Thymus (tissue), 14 donors: ENCODE data around the gene APBB2. TPM values are rescaled to one million over a fixed set of nuclear protein-coding genes. Genes with fewer than 3 reads are reported as not detected.

Experiments used
- DNase-seq, 9 donors: peaks; one replicate each; pipeline ENCODE4 v3.0.0-alpha.2; 2013; ENCODE audit warnings: low spot score in 9 of 9, low read depth in 6 of 9, missing footprints in 1 of 9
- H3K27ac ChIP-seq, 2 donors: one replicate each; pipeline ENCODE4 v1.5.1; 2013; ENCODE audit warnings: control low read depth in 1 of 2, low read depth in 1 of 2, low read length in 1 of 2, mild to moderate bottlenecking in 1 of 2, moderate library complexity in 1 of 2
- H3K27me3 ChIP-seq, 2 donors: one replicate each; pipeline ENCODE4 v1.5.1; 2013; ENCODE audit warnings: low read length in 1 of 2; ENCODE audit not compliant: control insufficient read depth in 2 of 2, insufficient read depth in 1 of 2
- H3K36me3 ChIP-seq, 2 donors: one replicate each; pipeline ENCODE4 v1.5.1; 2013; ENCODE audit warnings: low read length in 1 of 2, mild to moderate bottlenecking in 1 of 2, moderate library complexity in 1 of 2; ENCODE audit not compliant: control insufficient read depth in 2 of 2, insufficient read depth in 2 of 2
- H3K4me1 ChIP-seq, 2 donors: one replicate each; pipeline ENCODE4 v1.5.1; 2013; ENCODE audit warnings: low read length in 2 of 2; ENCODE audit not compliant: control insufficient read depth in 2 of 2, insufficient read depth in 2 of 2
- H3K4me3 ChIP-seq, 2 donors: one replicate each; pipeline ENCODE4 v1.5.1; 2013; ENCODE audit warnings: low read length in 2 of 2, control low read depth in 1 of 2, mild to moderate bottlenecking in 1 of 2
- H3K9me3 ChIP-seq, 2 donors: one replicate each; pipeline ENCODE4 v1.5.1; 2013; ENCODE audit warnings: low read length in 1 of 2, mild to moderate bottlenecking in 1 of 2; ENCODE audit not compliant: control insufficient read depth in 2 of 2, insufficient read depth in 1 of 2
- WGBS: extraction: QIAGEN DNeasy Blood & Tissue Kit; methylation state at CpG from one replicate; pipeline ENCODE4 v1.1.7; 2013; 5-methylcytosine and 5-hydroxymethylcytosine counted together
- long read RNA-seq, 10 donors: transcript quantifications; one replicate each; lab custom pipeline, GENCODE V29; 2026
- polyA plus RNA-seq: library from polyadenylated mRNA; stranded (reverse); fragments of 200-250 nt; gene quantifications from one replicate; pipeline ENCODE4 v1.2.3, GENCODE V29; 2013
- total RNA-seq: library from RNA; stranded (reverse); fragments of 120-200 nt; gene quantifications from one replicate; pipeline ENCODE4 v1.2.4, GENCODE V29; 2013
- donor health status: healthy.

APBB2 gene
- 20.2 TPM for total RNA-seq
- polyA plus RNA-seq, result 10.0 TPM
- long read RNA-seq, donor 1, partial matches to known transcripts, result 0 of 1 reads
- long read RNA-seq, donor 1, other reads (novel, unspliced or antisense), result 0 of 1 reads
- long read RNA-seq, donor 2, result 0 reads
- long read RNA-seq, donor 3, full-length matches to known transcripts, result 4 of 4 reads
- long read RNA-seq, donor 3, partial matches to known transcripts, result 0 of 4 reads
- long read RNA-seq, donor 3, other reads (novel, unspliced or antisense), result 0 of 4 reads
- long read RNA-seq, donor 4, partial matches to known transcripts, result 0 of 3 reads
- long read RNA-seq, donor 4, other reads (novel, unspliced or antisense), result 0 of 3 reads
- long read RNA-seq, donor 5, partial matches to known transcripts, result 0 of 3 reads
- long read RNA-seq, donor 5, other reads (novel, unspliced or antisense), result 0 of 3 reads
- long read RNA-seq, donor 6, partial matches to known transcripts, result 0 of 2 reads
- long read RNA-seq, donor 6, other reads (novel, unspliced or antisense), result 0 of 2 reads
- long read RNA-seq, donor 7, partial matches to known transcripts, result 0 of 3 reads
- long read RNA-seq, donor 7, other reads (novel, unspliced or antisense), result 0 of 3 reads
- long read RNA-seq, donor 8, partial matches to known transcripts, result 0 of 1 reads
- long read RNA-seq, donor 8, other reads (novel, unspliced or antisense), result 0 of 1 reads
- long read RNA-seq, donor 9, full-length matches to known transcripts, result 1 of 1 reads
- long read RNA-seq, donor 9, partial matches to known transcripts, result 0 of 1 reads
- long read RNA-seq, donor 9, other reads (novel, unspliced or antisense), result 0 of 1 reads
- long read RNA-seq, donor 10, partial matches to known transcripts, result 0 of 3 reads
- long read RNA-seq, donor 10, other reads (novel, unspliced or antisense), result 0 of 3 reads

- Histone ChIP-seq H3K27ac (no peak within 1 kb of the TSS), H3K9me3 (no peaks in the 10 kb centered on the region), H3K36me3 (no peaks in the 10 kb centered on the region), H3K27me3 (peaks cover 44 to 50% of the 10 kb centered on the region in 2 donors), H3K4me1 (peaks cover 4 to 25% of the 10 kb centered on the region in 2 donors), H3K4me3 (peak within 1 kb of the TSS; percentile 44 to 57)
- under 1% methylated on average over 71 of the region's 71 CpGs for WGBS
- peak in 8 of 9 donors; percentile 23 to 78 (median 50) for DNase-seq
Observed at GRCh38 chr4:41214136-41214824, at the start of gene APBB2. Gene APBB2 (minus strand): TSS chr4:41214542. CDS start chr4:41033254, 181,288 bp downstream.

DNA sequence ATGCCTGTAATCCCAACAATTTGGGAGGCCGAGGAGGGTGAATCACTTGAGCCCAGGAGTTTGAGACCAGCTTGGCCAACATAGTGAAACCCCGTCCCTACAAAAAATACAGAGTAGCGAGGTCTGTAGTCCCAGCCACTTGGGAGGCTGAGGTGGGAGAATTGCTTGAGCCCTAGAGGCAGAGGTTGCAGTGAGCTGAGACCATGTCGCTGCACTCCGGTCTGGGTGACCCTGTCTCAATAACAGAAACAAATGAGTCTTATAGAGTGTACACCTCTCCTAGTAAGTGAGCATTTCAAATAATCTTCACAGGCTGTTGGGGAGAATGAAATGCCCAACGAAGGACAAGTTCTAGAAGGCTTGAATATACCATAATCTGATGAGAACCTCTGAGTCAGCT lies 47.9 kb upstream of the APBB2 start:
- DNase-seq, result no peak
- no peaks in the 10 kb centered on the region for H3K36me3 ChIP-seq
- WGBS, result 97% methylated on average over 6 of the region's 6 CpGs
- H3K4me1 ChIP-seq, result peaks cover 4 to 7% of the 10 kb centered on the region in 2 donors
- no peak overlapping the region for H3K4me3 ChIP-seq
- no peaks in the 10 kb centered on the region for H3K9me3 ChIP-seq
- H3K27me3 ChIP-seq, result peaks cover 16 to 20% of the 10 kb centered on the region in 2 donors
- H3K27ac ChIP-seq, result no peak overlapping the region

DNA sequence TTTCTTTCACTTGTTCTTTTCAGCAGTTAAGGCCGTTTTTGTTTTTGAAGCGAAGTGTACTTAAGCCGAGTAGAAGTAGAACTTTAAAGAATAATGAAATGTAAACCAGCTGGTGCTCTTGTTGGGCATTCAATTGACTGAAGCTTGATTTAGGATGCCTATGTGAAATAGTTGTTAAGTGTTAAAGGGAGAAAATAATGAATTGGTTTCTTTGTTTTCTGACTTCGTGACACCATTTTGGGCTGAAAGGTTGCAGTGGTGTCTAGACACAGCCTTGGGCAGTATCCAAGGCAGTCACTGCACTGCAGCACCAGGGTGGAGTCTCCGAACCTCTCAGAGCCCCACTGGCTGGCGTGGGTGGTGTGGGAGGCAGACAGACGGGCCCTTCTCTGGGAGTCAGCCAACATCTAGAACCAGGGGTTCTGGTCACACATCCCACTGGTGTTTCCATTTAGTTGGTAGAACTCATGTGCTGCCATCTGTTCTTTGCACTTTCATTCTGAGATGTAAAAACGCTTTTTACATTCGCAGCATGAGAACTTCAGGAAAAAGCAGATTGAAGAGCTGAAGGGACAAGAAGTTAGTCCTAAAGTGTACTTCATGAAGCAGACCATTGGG lies 45.9 kb upstream of the APBB2 start:
- H3K27ac ChIP-seq, result no peak overlapping the region
- peaks cover 33 to 40% of the 10 kb centered on the region in 2 donors for H3K27me3 ChIP-seq
- peaks cover 7 to 12% of the 10 kb centered on the region in 2 donors for H3K4me1 ChIP-seq
- no peaks in the 10 kb centered on the region for H3K9me3 ChIP-seq
- no peak for DNase-seq
- 96% methylated on average over 9 of the region's 9 CpGs for WGBS
- no peak overlapping the region for H3K4me3 ChIP-seq
- H3K36me3 ChIP-seq, result no peaks in the 10 kb centered on the region

- Histone ChIP-seq H3K27me3 (peaks cover 33 to 52% of the 10 kb centered on the region in 2 donors), H3K27ac (no peak overlapping the region), H3K36me3 (no peaks in the 10 kb centered on the region), H3K9me3 (no peaks in the 10 kb centered on the region), H3K4me3 (no peak overlapping the region), H3K4me1 (peaks cover 7 to 12% of the 10 kb centered on the region in 2 donors)
- DNase-seq, result peak in 2 of 9 donors; percentile 8 to 23
- WGBS, result 72% methylated on average over 5 of the region's 5 CpGs
Observed at GRCh38 chr4:41258783-41259182, 44.4 kb upstream of the APBB2 start.

DNA sequence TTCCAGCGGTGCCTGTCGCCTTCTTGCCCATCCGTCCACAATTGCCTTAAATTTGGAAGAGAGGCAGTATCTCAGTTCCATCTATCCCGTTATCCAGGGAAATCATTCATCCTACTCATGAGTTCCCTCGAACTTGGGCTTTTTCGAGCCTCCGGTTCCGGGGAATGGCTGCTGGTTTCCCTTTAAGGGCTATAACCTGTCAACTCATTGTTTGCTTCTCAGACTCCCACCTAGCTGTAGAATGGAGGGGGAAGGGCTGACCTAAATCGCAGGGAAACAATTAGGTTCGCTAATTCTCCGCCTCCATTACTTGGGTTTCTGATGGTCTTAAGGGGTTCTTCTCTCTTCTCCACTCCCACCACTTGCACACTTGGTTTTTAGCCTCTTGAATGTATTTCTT lies 43.6 kb upstream of the APBB2 start:
- H3K36me3 ChIP-seq, result no peaks in the 10 kb centered on the region
- peaks cover 7 to 12% of the 10 kb centered on the region in 2 donors for H3K4me1 ChIP-seq
- peaks cover 33 to 52% of the 10 kb centered on the region in 2 donors for H3K27me3 ChIP-seq
- no peak for DNase-seq
- WGBS, result 26% methylated on average over 11 of the region's 11 CpGs
- H3K9me3 ChIP-seq, result no peaks in the 10 kb centered on the region
- no peak overlapping the region for H3K4me3 ChIP-seq
- H3K27ac ChIP-seq, result no peak overlapping the region

DNA sequence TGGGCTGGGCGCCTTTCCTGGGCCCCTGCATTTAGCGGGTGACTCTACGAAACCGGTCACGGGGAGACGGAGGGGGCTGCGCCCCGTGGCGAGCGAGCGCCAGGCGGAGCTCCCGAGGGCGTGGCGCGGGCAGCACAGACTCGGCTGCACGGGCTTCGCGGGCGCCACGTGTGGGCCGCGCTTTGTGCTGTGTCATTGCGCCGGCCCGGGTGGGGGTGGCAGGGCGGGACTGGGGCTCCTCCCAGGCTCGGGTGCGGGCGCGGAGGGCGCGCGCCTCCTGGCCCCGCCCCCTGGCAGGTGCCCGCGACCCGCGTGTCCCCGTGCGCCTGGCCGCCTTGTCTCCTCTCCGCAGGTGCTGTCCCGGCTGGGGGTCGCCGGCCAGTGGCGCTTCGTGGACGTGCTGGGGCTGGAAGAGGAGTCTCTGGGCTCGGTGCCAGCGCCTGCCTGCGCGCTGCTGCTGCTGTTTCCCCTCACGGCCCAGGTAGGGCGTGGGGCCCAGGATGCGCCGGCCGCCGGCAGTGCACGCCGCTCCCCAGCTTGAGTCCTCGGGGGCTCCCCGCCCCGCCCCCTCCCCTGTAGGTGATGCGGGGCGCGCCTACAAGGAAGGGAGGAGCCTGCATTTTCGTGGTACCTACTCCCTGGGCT lies 43.0 kb upstream of the APBB2 start:
- WGBS, result 1% methylated on average over 69 of the region's 69 CpGs
- Histone ChIP-seq H3K27me3 (peaks cover 33 to 53% of the 10 kb centered on the region in 2 donors), H3K4me3 (peak overlapping the region in 1 of 2 donors; percentile 36), H3K27ac (no peak overlapping the region), H3K36me3 (no peaks in the 10 kb centered on the region), H3K9me3 (no peaks in the 10 kb centered on the region), H3K4me1 (peaks cover 7 to 12% of the 10 kb centered on the region in 2 donors)
- DNase-seq, result peak in 6 of 9 donors; percentile 11 to 55 (median 30)

GRCh38 chr4:41256740-41257256 lies 42.5 kb upstream of the APBB2 start, which contains the start of gene UCHL1:
Gene UCHL1 (plus strand): TSS chr4:41256928. CDS start chr4:41256977, 49 bp downstream.
- Histone ChIP-seq H3K4me1 (peaks cover 7 to 12% of the 10 kb centered on the region in 2 donors), H3K36me3 (no peaks in the 10 kb centered on the region), H3K27ac (no peak within 1 kb of the TSS), H3K27me3 (peaks cover 33 to 54% of the 10 kb centered on the region in 2 donors), H3K9me3 (no peaks in the 10 kb centered on the region), H3K4me3 (peak within 1 kb of the TSS; percentile 33 to 36)
- WGBS, result 2% methylated on average over 55 of the region's 55 CpGs
- DNase-seq, result peak in 6 of 9 donors; percentile 4 to 66 (median 30)
